Colon (tissue), 2 donors: ENCODE measurements around the gene ACSS2.
"Not testable (repeated sequence)": the region's sequence is repeated elsewhere in the genome, so short reads cannot be mapped to it uniquely, and the experiment has no call there.

ENCODE experiments used
- FAIRE-seq: peaks from 2 replicates; lab custom pipeline; 2012; peaks lifted over from hg19 to GRCh38; lab: Jason Lieb, UNC
- donor health status: control.
- donor health status: control.

ACSS2 gene

GRCh38 chr20:34874094-34874654 lies 2.2 kb upstream of the ACSS2 start:
- no peak for FAIRE-seq

- FAIRE-seq: no peak
These were observed 588 bp upstream of the ACSS2 start for GRCh38 chr20:34875642-34876405.

GRCh38 chr20:34880215-34880850 lies 3.9 kb downstream of the ACSS2 start:
- no peak for FAIRE-seq

GRCh38 chr20:34880971-34881370 lies 4.6 kb downstream of the ACSS2 start:
- not testable (repeated sequence) for FAIRE-seq

- no peak for FAIRE-seq
These were observed 5.3 kb downstream of the ACSS2 start for GRCh38 chr20:34881689-34882088.

GRCh38 chr20:34883087-34883688 lies 6.8 kb downstream of the ACSS2 start:
- no peak for FAIRE-seq

GRCh38 chr20:34883809-34884208 lies 7.4 kb downstream of the ACSS2 start:
- no peak for FAIRE-seq

GRCh38 chr20:34884260-34884659 lies 7.8 kb downstream of the ACSS2 start:
- FAIRE-seq: no peak

- FAIRE-seq: no peak
These were observed 9.7 kb downstream of the ACSS2 start for GRCh38 chr20:34886122-34886521.

GRCh38 chr20:34887023-34887422 lies 10.6 kb downstream of the ACSS2 start:
- FAIRE-seq: no peak

- FAIRE-seq: no peak
These were observed 12.1 kb downstream of the ACSS2 start for GRCh38 chr20:34888468-34888867.

GRCh38 chr20:34891166-34892062 lies 15.0 kb downstream of the ACSS2 start:
- FAIRE-seq: no peak

- no peak for FAIRE-seq
These were observed 16.3 kb downstream of the ACSS2 start for GRCh38 chr20:34892671-34893070.

GRCh38 chr20:34894723-34895122 lies 18.3 kb downstream of the ACSS2 start:
- no peak for FAIRE-seq

GRCh38 chr20:34895465-34895864 lies 19.1 kb downstream of the ACSS2 start:
- no peak for FAIRE-seq

GRCh38 chr20:34896086-34896621 lies 19.7 kb downstream of the ACSS2 start:
- FAIRE-seq: no peak

GRCh38 chr20:34898129-34898528 lies 21.7 kb downstream of the ACSS2 start:
- not testable (repeated sequence) for FAIRE-seq

- FAIRE-seq: not testable (repeated sequence)
These were observed 22.3 kb downstream of the ACSS2 start for GRCh38 chr20:34898731-34899130.

GRCh38 chr20:34904202-34904621 lies 27.8 kb downstream of the ACSS2 start:
- FAIRE-seq: no peak

GRCh38 chr20:34907616-34908469 lies 31.4 kb downstream of the ACSS2 start:
- no peak for FAIRE-seq

GRCh38 chr20:34915131-34915530 lies 38.7 kb downstream of the ACSS2 start:
- FAIRE-seq: no peak
